Panc1 (cell line): Measurements from ENCODE around the gene DFFB. TPM values are rescaled to one million over a fixed set of nuclear protein-coding genes. Genes with fewer than 3 reads are reported as not detected.

Experiments used
- ATAC-seq: fragments of 200-7000 bp; cut with Tn5 transposase; 2 replicates; pipeline ENCODE4 v1.9.1; 2020; ENCODE audit warnings: mild to moderate bottlenecking, moderate library complexity
- BruUV-seq: library from RNA; stranded (reverse); fragments of 400-500 nt; replicated peaks from 2 replicates; lab custom pipeline; 2021; lab: Mats Ljungman, UMichigan
- CTCF ChIA-PET: fragments of 300-600 bp; sonication (Branson Sonifier 250); formaldehyde crosslinking; loops from one replicate; lab custom pipeline; 2022; ENCODE audit warnings: antibody characterized with exemption; lab: Charles Lee
- POLR2A ChIA-PET: fragments of 300-600 bp; sonication (Branson Sonifier 250); formaldehyde crosslinking; loops from one replicate; lab custom pipeline; 2022; ENCODE audit warnings: antibody characterized with exemption; lab: Charles Lee
- DNase-seq: peaks from one replicate; pipeline ENCODE4 v3.0.0-alpha.2; 2010; ENCODE audit warnings: low read depth, low spot score
- H3K27ac ChIP-seq: 2 replicates; pipeline ENCODE4 v1.5.1; 2011; ENCODE audit warnings: mild to moderate bottlenecking, low read length, inconsistent platforms
- H3K27me3 ChIP-seq: fragments of 200-500 bp; sonication (Bioruptor generic); 2 replicates; pipeline ENCODE4 v1.6.0; 2014; ENCODE audit warnings: low read length, inconsistent platforms; ENCODE audit not compliant: control insufficient read depth, insufficient read depth
- H3K36me3 ChIP-seq: fragments of 200-500 bp; sonication (Bioruptor generic); 2 replicates; pipeline ENCODE4 v1.5.1; 2014; ENCODE audit warnings: inconsistent platforms, mild to moderate bottlenecking, low read length, moderate library complexity; ENCODE audit not compliant: control insufficient read depth, insufficient read depth
- H3K4me1 ChIP-seq: 2 replicates; pipeline ENCODE4 v1.5.1; 2011; ENCODE audit warnings: inconsistent platforms, mild to moderate bottlenecking, low read length, moderate library complexity; ENCODE audit not compliant: control insufficient read depth, insufficient read depth
- H3K4me3 ChIP-seq, 2 experiments: 2 replicates each; pipeline ENCODE4 v1.5.1; 2011 to 2012; ENCODE audit warnings: low read depth in 2 of 2, low read length in 2 of 2, mild to moderate bottlenecking in 2 of 2, inconsistent platforms in 1 of 2, moderate library complexity in 1 of 2
- H3K9me3 ChIP-seq: fragments of 200-500 bp; sonication (Bioruptor generic); 2 replicates; pipeline ENCODE4 v1.5.1; 2014; ENCODE audit warnings: low read depth, mild to moderate bottlenecking, inconsistent platforms, low read length, moderate library complexity; ENCODE audit not compliant: control insufficient read depth, insufficient read depth
- CTCF ChIP-seq: fragments of 450-650 bp; IDR thresholded peaks from 2 replicates; pipeline ENCODE4 v1.5.1; 2017; ENCODE audit warnings: mild to moderate bottlenecking
- POLR2AphosphoS5 ChIP-seq: IDR thresholded peaks from 2 replicates; pipeline ENCODE4 v1.6.1; 2012; ENCODE audit warnings: mild to moderate bottlenecking, low read depth, low read length, moderate library complexity
- REST ChIP-seq, 2 experiments: IDR thresholded peaks; 2 replicates each; pipeline ENCODE4 v1.6.1; 2011 to 2012; ENCODE audit warnings: low read depth in 2 of 2, control low read depth in 1 of 2, low read length in 1 of 2, mild to moderate bottlenecking in 1 of 2, moderate library complexity in 1 of 2; ENCODE audit not compliant: insufficient read depth in 1 of 2
- SIN3A ChIP-seq: IDR thresholded peaks from 2 replicates; pipeline ENCODE4 v1.6.1; 2012; ENCODE audit warnings: low read depth, mild to moderate bottlenecking, low read length, moderate library complexity, borderline replicate concordance; ENCODE audit not compliant: insufficient read depth
- TCF7L2 ChIP-seq: IDR thresholded peaks from 2 replicates; pipeline ENCODE4 v1.6.1; 2011; ENCODE audit warnings: mild to moderate bottlenecking, low read depth, low read length, inconsistent platforms
- in situ Hi-C: cut with HindIII; loops from 2 replicates; pipeline ENCODE4 v1.10.0; 2016; ENCODE audit warnings: low sequenced_read_pairs, low pct_unique_long_range_greater_than_20kb
- intact Hi-C: fragments of 100-400 bp; cut with micrococcal nuclease; formaldehyde crosslinking; loops from one replicate; pipeline ENCODE4 v1.10.0; 2022; ENCODE audit not compliant: unreplicated experiment
- total RNA-seq: library from RNA; stranded (reverse); gene quantifications from one replicate; pipeline ENCODE4 v1.2.1, GENCODE V29; 2021; ENCODE audit not compliant: unreplicated experiment

DFFB gene
- total RNA-seq, 1 experiment from 2014 or later: 3.0 TPM

GRCh38 chr1:3837200-3837599 is 20.1 kb upstream of the DFFB start:
- ChIA-PET POLR2A (no interaction called here), CTCF (no interaction called here)
- Histone ChIP-seq H3K4me1 (no peaks in the 10 kb centered on the region), H3K4me3 (no peak overlapping the region), H3K27me3 (no peaks in the 10 kb centered on the region), H3K36me3 (no peaks in the 10 kb centered on the region; the same call in 1 of the 2 replicates), H3K27ac (no peak overlapping the region), H3K9me3 (peaks cover 11% of the 10 kb centered on the region; the same call in 1 of the 2 replicates)
- no TSS peak for BruUV-seq
- ATAC-seq (no peak), DNase-seq (no peak)
- in situ Hi-C loops: no loop called here
- no peak for TF ChIP-seq SIN3A
- intact Hi-C loops: no loop called here

- BruUV-seq: no TSS peak
- Histone ChIP-seq H3K36me3 (no peaks in the 10 kb centered on the region; the same call in 1 of the 2 replicates), H3K27me3 (no peaks in the 10 kb centered on the region), H3K27ac (no peak overlapping the region), H3K9me3 (peaks cover 11% of the 10 kb centered on the region; the same call in 1 of the 2 replicates), H3K4me1 (no peaks in the 10 kb centered on the region), H3K4me3 (no peak overlapping the region)
- POLR2A ChIA-PET: no interaction called here
- intact Hi-C loops (no loop called here), in situ Hi-C loops (no loop called here)
- TF ChIP-seq TCF7L2: no peak
- no peak for TF ChIP-seq SIN3A
- no peak for TF ChIP-seq POLR2AphosphoS5
- TF ChIP-seq CTCF: no peak
- no peak for TF ChIP-seq REST (IDR thresholded peaks at IDR 0.05; ENCODE audit: insufficient read depth in 1 of 2, low read depth in 2 of 2, low read length in 1 of 2)
- DNase-seq (no peak), ATAC-seq (no peak)
- CTCF ChIA-PET: no interaction called here
Measured at GRCh38 chr1:3837685-3838084, 19.6 kb upstream of the DFFB start.

- Histone ChIP-seq H3K27me3 (no peaks in the 10 kb centered on the region), H3K36me3 (no peaks in the 10 kb centered on the region; the same call in 1 of the 2 replicates), H3K4me1 (no peaks in the 10 kb centered on the region), H3K4me3 (no peak overlapping the region), H3K27ac (no peak overlapping the region), H3K9me3 (peaks cover 11% of the 10 kb centered on the region; the same call in 1 of the 2 replicates)
- TF ChIP-seq TCF7L2: no peak
- no peak for TF ChIP-seq REST (IDR thresholded peaks at IDR 0.05; ENCODE audit: insufficient read depth in 1 of 2, low read depth in 2 of 2, low read length in 1 of 2)
- no peak for TF ChIP-seq POLR2AphosphoS5
- no peak for TF ChIP-seq CTCF
- TF ChIP-seq SIN3A: no peak
- BruUV-seq: no TSS peak
- ChIA-PET POLR2A (no interaction called here), CTCF (no interaction called here)
- DNase-seq: no peak
- intact Hi-C loops: no loop called here
- ATAC-seq: no peak
- in situ Hi-C loops: no loop called here
Measured at GRCh38 chr1:3838788-3839187, 18.5 kb upstream of the DFFB start.
